Choroid plexus epithelial cell (primary cell): Measurements from ENCODE around the gene ACTN2.

Experiments used
- DNase-seq: peaks from one replicate; pipeline ENCODE4 v3.0.0-alpha.2; 2010; ENCODE audit warnings: low read depth
- H3K4me3 ChIP-seq: 2 replicates; pipeline ENCODE4 v1.5.1; 2011; ENCODE audit warnings: low read depth, mild to moderate bottlenecking, control low read depth, low read length, moderate library complexity
- TF ChIP-seq, protein P1 (sequence below): conservative IDR thresholded peaks from 2 replicates; pipeline ENCODE4 v1.5.1; 2011; ENCODE audit warnings: low read depth, mild to moderate bottlenecking, control low read depth, inconsistent platforms, low read length, moderate library complexity

ACTN2 gene

DNA sequence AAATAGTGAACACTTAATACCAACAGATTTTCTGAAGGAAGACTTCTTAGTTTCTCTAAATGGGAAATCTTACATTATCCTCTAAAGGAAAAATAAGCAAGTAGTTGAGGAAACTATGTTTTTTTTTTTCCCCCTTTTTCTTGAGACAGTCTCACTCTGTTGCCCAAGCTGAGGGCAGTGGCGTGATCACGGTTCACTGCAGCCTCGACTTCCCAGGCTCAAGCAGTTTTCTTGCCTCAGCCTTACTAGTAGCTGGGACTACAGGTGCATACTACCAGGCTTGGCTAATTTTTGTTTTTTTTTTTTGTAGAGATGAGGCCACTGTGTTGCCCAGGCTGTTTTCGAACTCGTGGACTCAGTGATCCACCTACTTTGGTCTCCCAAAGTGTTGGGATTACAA is 112.7 kb downstream of the ACTN2 start:
- no peak for DNase-seq
- TF ChIP-seq, protein P1, sequence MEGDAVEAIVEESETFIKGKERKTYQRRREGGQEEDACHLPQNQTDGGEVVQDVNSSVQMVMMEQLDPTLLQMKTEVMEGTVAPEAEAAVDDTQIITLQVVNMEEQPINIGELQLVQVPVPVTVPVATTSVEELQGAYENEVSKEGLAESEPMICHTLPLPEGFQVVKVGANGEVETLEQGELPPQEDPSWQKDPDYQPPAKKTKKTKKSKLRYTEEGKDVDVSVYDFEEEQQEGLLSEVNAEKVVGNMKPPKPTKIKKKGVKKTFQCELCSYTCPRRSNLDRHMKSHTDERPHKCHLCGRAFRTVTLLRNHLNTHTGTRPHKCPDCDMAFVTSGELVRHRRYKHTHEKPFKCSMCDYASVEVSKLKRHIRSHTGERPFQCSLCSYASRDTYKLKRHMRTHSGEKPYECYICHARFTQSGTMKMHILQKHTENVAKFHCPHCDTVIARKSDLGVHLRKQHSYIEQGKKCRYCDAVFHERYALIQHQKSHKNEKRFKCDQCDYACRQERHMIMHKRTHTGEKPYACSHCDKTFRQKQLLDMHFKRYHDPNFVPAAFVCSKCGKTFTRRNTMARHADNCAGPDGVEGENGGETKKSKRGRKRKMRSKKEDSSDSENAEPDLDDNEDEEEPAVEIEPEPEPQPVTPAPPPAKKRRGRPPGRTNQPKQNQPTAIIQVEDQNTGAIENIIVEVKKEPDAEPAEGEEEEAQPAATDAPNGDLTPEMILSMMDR: no peak
- no peak overlapping the region for H3K4me3 ChIP-seq

- peak; percentile 44 for DNase-seq
- no peak overlapping the region for H3K4me3 ChIP-seq
- TF ChIP-seq, protein P1: no peak
These were observed 113.8 kb downstream of the ACTN2 start for GRCh38 chr1:236800002-236800620.

GRCh38 chr1:236800623-236801022 is 114.3 kb downstream of the ACTN2 start:
- H3K4me3 ChIP-seq: no peak overlapping the region
- TF ChIP-seq, protein P1: no peak
- DNase-seq: no peak

DNA sequence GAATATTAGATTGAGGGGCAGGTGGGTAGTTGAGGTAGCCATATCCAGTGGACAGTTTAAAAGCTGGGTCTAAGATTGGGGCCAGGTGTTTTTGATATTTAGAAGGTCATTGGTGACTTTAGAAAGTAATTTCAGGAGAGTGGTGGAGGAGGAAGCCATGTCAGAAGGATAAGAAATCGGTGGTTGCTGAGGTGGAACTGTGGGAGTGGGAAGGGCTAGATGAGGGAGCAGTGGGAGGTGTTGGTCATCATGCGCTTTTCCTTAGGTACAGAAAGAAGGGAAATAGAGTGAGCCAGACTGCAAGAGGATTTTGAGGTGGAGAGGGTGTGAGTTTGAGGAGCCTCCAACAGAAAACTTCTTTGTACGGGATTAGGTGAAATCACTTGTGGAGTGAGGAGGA is 116.0 kb downstream of the ACTN2 start:
- H3K4me3 ChIP-seq: no peak overlapping the region
- TF ChIP-seq, protein P1: no peak
- DNase-seq: no peak

DNA sequence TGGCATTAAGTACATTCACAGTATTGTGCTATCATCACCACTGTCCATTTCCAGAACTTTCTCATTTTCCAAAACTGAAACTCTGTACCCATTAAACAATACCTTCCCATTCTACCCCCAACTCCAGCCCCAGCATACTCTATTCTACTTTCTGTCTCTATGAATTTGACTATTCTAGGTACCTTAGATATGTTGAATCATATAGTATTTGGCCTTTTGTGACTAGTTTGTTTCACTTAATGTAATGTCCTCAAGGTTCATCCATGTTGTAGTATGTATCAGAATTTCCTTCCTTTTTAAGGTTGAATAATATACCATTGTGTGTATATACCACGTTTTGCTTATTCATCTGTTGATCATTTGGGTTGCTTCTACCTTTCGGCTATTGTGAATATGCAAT is 120.3 kb downstream of the ACTN2 start:
- no peak for DNase-seq
- TF ChIP-seq, protein P1: no peak
- no peak overlapping the region for H3K4me3 ChIP-seq

DNA sequence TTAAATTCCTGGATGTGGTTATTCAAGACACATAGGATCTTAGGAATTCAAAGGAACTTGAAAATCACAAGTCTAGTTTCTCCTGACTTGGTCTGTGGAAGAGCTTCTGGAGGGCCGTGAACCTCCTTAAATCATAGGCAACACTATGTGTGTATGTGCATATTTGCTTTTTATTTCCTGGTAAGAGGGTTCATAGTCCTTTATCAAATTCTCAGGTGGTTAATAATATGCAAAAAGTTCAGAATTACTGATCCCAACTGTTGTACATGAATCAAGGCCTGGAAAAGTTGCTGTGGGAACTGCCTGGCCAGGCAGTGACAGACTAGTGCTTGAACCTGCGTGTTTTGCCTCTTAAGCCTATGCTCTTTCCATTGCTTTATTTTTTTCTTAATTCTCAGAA is 121.7 kb downstream of the ACTN2 start:
- TF ChIP-seq, protein P1: no peak
- no peak for DNase-seq

DNA sequence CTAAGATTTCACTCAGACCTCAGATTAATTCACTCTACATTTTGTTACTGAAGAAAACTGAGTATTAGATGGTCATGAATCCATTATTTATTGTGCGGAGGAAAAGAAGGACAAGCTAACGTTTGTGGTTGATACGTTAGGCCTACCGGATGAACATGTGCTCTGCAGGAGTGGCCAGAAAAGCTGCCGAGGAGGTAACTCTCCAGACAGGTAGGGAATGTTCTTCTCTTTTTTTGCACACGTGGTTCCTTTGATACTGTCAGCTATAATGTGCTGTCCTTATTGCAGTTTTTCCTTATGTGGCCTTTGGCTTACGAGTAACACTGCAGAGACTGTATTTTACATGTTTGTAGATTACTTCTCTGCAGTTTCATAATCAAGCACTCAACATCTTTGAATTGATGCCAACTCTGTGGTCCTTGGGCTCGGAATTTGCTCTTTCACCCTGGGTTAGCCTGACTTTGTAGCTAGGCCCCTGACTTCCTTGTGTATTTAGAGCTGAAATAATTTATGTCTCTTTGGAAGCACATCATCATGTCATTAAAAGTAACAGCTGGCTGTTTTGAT is 122.3 kb downstream of the ACTN2 start:
- H3K4me3 ChIP-seq: no peak overlapping the region
- TF ChIP-seq, protein P1: no peak
- peak; percentile 91 for DNase-seq

More for the DNA sequence above, 121.7 kb downstream of the ACTN2 start:
- no peak overlapping the region for H3K4me3 ChIP-seq
